Glomerular endothelial cell (primary cell): Measurements from ENCODE around the gene ME1. TPM values are rescaled to one million over a fixed set of nuclear protein-coding genes. Genes with fewer than 3 reads are reported as not detected.
"Not testable (repeated sequence)": the region's sequence is repeated elsewhere in the genome, so short reads cannot be mapped to it uniquely, and the experiment has no call there.

Experiments
- DNase-seq: peaks from one replicate; pipeline ENCODE4 v3.0.0-alpha.2; 2011; ENCODE audit warnings: low read depth, low spot score; ENCODE audit errors: extremely low read depth
- total RNA-seq: library from RNA; depleted of rRNA; stranded (reverse); fragments of >200 nt; gene quantifications from 2 replicates; pipeline ENCODE4 v1.2.3, GENCODE V29; 2015

Gene ME1
- total RNA-seq, 1 donor from 2014 or later, result 13.8 TPM

GRCh38 chr6:83359638-83360037, 71.2 kb downstream of the ME1 start:
- DNase-seq, result no peak

GRCh38 chr6:83354747-83355146, 76.1 kb downstream of the ME1 start:
- no peak for DNase-seq

- DNase-seq, result no peak
Observed at GRCh38 chr6:83352424-83353061, 78.3 kb downstream of the ME1 start.

DNA sequence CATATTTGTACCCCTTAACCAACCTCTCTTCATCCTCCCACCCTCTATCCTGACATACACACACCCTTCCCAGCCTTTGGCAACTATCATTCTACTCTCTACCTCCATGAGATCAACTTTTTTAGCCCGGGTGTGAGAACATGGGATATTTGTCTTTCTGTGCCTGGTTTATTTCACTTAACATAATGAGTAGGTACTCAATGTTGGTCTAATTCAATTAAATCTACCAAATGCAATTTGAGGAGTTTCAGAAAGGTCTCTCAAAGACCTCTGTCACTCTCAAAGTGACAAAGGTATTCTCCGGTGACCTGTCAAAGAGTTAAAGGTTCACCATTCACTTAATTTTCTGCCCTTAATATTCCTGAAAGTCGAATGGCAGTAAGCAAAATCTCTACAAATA, 87.7 kb downstream of the ME1 start:
- no peak for DNase-seq

GRCh38 chr6:83341765-83342164, 89.1 kb downstream of the ME1 start:
- no peak for DNase-seq

DNA sequence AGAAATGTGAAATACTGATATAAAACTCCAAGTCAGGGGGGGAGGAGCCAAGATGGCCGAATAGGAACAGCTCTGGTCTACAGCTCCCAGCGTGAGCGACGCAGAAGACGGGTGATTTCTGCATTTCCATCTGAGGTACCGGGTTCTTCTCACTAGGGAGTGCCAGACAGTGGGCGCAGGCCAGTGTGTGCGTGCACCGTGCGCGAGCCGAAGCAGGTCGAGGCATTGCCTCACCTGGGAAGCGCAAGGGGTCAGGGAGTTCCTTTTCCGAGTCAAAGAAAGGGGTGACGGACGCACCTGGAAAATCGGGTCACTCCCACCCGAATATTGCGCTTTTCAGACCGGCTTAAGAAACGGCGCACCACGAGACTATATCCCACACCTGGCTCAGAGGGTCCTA, 96.9 kb downstream of the ME1 start:
- not testable (repeated sequence) for DNase-seq

DNA sequence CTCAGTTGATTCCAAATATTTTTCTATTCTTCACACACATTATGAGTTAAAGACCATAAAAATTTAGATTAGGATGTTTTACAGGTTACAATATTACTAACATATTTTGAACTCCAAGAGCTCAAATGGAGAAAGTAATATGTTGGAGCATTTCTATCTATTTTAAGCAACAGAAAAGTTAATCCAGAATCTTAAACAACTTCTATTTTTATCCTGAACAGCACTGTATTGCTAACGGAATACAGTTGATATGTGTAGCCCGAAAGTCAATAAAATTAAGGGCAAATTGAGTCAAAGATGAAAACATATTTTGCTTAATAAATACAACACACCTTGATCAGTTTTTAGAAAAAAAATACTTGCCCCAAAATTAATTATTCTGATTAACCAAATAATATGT, 97.4 kb downstream of the ME1 start:
- DNase-seq, result no peak

- DNase-seq, result no peak
Observed at GRCh38 chr6:83314693-83315092, 116.2 kb downstream of the ME1 start.

DNA sequence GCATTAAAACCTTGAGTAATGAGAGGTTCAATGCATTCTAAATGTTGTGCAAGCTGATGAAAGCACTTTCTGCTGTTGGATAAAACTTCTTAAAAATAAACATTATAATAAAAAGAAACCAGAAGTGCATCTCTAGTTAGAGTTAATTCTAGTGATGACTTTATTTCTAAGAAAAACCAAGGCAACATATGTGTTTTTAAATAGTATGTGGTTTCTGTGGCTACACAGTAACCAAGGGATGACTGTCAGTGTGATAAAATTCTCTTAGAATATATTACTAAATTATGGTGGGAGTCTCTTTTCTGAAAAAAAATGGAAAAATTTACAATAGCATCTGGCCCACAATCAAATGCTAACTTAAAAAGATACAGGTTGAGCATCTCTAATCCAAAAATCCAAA, 117.0 kb downstream of the ME1 start:
- no peak for DNase-seq

- DNase-seq, result no peak
Observed at GRCh38 chr6:83311231-83311630, 119.6 kb downstream of the ME1 start.

DNA sequence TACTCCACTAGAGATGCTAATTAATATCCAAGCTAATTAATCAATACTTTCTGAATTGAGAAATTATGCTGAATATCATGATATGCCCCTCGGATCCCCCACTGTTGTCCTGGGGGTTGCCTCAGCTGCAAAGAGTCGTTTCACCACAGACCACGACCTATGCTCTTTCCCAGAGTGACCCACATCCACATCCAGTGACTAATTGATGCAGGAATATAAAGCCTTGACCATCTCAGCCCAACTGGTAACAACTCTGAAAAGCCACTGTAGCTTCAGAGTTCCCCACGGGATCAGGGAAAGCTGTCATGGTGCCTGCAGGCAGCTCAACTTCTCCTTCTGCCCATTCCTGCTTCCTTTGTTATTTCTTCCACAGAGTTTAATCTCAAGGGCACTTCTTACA, 120.8 kb downstream of the ME1 start:
- DNase-seq, result no peak

- peak; percentile 3 for DNase-seq
Observed at GRCh38 chr6:83309344-83309743, 121.5 kb downstream of the ME1 start.

DNA sequence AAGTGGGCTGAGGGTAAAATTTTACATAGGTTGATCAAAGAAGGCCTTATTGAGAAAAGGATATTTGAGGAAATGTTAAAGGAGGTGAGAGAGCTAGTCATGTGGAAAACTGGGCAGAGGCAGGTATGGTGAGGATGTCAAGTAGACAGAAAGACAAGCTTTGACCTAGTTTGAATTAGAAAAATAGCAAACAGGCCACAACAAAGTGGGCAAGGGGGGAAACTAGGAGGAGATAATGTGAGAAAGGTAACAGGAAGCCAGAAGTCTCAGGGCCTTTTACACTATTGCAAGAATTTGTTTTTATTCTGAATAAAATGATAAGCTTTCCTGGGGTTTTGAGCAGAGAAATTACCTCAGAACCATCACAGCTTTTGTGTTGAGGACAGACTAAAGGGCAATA, 122.0 kb downstream of the ME1 start:
- DNase-seq, result no peak

GRCh38 chr6:83307849-83308248, 123.0 kb downstream of the ME1 start:
- DNase-seq, result no peak

GRCh38 chr6:83303426-83303825, 127.4 kb downstream of the ME1 start:
- no peak for DNase-seq

GRCh38 chr6:83294676-83295075, 136.2 kb downstream of the ME1 start:
- DNase-seq, result no peak

GRCh38 chr6:83292900-83293843, 137.7 kb downstream of the ME1 start:
- DNase-seq, result no peak

DNA sequence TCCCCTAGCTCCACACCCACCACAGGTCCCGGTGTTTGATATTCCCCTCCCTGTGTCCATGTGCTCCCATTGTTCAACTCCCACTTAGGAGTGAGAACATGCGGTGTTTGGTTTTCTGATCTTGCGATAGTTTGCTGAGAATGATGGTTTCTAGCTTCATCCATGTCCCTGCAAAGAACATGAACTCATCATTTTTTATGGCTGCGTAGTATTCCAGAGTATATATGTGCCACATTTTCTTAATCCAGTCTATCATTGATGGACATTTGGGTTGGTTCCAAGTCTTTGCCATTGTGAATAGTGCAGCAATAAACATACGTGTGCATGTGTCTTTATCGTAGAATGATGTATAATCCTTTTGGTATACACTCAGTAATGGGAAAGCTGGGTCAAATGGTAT, 143.6 kb downstream of the ME1 start:
- not testable (repeated sequence) for DNase-seq

DNA sequence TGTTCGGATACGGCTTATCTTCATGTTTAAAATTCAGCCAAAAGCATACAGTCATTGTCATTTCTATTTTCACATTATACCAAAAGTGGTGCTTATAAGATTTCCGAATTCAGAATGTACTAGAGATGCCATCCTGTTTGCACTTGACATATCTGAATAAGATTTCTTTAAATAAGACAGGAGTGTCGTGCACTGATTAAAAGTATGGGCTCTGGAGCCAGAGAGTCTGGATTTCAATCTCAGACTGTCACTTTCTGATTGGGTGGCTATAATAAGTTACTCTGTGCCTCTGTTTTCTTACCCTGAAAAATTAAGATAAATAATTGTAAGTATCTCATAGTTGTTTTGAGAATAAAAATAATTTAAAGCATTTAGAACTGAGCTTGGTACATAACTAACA, 144.9 kb downstream of the ME1 start:
- no peak for DNase-seq

DNA sequence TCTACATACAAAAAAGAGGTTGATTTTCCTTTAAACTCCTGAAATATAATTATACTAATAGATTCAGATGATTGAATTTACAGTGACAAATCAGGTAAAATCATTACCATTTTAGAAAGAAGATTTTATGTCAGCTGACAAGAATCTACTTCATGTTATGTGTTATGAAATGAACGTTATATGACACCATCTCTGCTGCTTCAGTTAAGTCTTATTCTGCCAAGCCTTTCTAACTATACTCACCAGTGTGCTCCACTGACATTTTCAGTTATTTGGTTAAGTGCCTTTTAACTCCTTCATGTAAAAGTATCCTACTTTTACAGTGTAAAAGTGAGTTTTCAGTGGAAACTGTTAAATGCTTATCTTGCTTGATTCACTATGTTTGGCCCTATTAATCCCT, 157.3 kb downstream of the ME1 start:
- no peak for DNase-seq

DNA sequence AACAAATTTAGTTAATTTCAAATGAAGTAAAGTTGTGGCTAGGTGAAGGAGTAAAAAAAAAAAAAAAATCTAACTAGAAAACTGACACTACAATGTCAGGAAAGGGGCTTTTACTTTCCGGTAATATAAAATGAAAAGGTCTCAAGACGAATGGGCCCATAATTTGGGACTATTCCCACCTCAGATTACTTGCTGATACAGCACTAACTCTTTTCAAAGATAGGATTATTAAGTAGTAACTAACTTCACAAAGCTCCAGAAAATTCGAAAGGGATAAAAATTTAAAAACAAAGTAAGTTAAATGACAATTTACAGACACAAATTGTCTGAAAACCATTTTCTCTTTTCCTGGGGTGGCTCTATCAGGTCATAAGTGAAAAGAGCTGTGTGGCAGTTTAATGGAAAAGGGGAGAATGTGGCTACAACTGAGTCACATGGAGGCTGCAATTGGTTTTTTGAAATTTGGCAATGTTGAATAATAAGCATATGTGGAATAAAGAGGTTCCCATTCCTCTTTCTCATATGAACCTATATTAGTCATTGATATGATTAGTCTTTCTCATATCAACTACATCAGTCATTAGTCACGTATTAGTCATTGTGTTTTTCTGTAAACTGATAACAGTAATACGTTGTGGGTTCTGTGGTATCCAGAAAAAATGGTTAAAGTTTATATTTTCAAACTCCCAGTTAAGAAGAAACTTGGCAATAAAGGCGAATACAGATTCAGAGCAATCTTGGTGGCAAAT, 159.7 kb downstream of the ME1 start:
- peak; percentile 42 for DNase-seq
